Uterine smooth muscle cell (primary cell): ENCODE results near the gene RASSF7. TPM values are rescaled to one million over a fixed set of nuclear protein-coding genes. Genes with fewer than 3 reads are reported as not detected.

Experiments
- total RNA-seq: library from RNA; depleted of rRNA; stranded (reverse); fragments of >200 nt; gene quantifications from 2 replicates; pipeline ENCODE4 v1.2.3, GENCODE V29; 2014

The RASSF7 gene, protein sequence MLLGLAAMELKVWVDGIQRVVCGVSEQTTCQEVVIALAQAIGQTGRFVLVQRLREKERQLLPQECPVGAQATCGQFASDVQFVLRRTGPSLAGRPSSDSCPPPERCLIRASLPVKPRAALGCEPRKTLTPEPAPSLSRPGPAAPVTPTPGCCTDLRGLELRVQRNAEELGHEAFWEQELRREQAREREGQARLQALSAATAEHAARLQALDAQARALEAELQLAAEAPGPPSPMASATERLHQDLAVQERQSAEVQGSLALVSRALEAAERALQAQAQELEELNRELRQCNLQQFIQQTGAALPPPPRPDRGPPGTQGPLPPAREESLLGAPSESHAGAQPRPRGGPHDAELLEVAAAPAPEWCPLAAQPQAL
- 4.3 and 6.7 TPM in 2 replicates for total RNA-seq

DNA sequence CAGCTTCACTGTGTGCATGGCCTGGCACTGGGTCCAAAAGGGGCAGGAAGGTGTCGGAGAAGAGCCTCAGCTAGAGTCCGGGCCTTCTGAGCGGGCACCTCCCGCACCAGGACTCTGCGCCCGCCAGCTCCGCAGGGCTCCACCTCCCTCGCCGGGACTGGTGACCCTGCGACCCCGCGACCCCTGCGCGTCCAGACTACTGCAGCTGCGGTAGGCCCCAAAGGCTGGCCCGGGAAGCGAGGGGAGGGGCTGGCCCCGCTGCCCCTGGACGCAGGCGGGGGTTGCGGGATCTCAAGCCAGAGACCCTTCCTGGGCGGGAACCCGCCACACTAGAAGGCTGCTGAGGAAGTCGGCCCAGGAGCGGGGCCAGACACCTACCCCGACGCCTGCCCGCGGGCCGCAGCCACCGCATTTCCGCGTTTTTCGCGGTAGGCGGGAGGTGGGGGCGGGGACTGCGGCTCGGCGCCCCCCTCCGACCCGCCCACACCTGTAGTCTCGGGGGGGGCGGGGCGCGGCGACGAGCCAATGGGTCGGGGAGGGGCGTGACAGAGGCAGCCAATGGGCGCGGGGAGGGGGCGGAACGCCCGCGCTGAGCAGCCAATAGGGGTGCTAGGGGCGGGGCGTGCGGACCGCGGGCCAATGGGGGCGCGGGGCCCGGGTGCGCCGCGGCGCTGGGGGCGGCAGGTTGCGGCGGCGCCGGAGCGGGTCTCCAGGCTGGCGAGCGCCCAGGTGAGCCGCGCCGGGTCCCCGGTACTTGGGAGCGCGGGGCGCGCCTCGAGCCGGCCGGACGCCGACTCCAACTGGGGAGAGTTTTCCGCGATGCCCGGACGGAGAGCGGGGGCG, at the start of gene RASSF7, which contains the start of gene LMNTD2:
Gene RASSF7, plus strand, starts transcription at position 666 of the 843 bp plus-strand sequence. CDS start 799 bp downstream, outside the sequence.
Gene LMNTD2, minus strand, starts transcription at position 434 of the 843 bp plus-strand sequence. Its CDS starts 22 bp downstream, at position 412.

DNA sequence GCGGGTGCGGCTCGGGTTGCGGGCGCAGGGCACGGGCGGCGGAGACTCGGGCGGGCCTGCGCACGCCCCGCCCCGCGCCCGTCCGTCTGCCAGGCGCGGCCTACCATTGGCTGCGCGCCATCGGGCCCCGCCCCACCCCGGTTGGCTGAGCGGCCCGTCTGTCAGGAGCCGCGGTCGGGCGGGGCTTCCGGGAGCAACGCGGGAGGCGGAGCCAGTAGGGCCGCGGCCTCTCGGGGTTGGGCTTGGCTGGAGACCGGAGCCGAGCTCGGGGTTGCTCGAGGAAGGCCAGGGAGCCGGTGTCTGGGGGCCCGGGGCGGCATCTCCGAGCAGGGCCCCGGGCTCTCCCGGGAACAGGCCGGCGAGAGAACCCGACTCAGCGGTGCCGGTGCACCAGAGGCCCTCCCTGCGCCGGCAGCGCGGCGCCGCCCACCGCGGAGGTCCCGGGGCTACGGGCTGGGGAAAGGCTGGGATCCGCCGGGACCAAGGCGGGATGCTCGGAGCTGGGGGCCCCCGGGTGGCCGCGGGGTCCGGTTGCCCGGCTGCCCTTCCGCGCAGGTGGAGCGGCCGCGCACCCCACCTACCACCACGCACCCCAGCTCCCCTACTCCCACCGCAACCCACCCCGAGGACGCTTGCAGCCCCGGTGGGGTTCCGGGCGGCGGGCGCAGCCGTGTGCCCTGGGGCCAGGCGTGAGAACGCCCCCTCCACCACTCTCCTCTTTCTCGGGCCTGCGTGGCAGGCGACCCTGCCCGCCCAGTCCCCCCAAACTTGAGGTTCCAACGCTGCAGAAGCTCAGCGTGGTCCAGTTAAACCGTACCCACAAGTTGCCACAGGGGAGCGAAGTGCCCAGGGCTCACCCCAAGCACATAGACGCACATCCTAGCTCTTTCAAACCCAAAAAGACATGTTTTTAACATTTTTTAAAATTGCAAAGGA, 25.0 kb upstream of the RASSF7 start, which contains the start of gene HRAS:
Gene HRAS, minus strand, starts transcription at position 58 of the 936 bp plus-strand sequence.

DNA sequence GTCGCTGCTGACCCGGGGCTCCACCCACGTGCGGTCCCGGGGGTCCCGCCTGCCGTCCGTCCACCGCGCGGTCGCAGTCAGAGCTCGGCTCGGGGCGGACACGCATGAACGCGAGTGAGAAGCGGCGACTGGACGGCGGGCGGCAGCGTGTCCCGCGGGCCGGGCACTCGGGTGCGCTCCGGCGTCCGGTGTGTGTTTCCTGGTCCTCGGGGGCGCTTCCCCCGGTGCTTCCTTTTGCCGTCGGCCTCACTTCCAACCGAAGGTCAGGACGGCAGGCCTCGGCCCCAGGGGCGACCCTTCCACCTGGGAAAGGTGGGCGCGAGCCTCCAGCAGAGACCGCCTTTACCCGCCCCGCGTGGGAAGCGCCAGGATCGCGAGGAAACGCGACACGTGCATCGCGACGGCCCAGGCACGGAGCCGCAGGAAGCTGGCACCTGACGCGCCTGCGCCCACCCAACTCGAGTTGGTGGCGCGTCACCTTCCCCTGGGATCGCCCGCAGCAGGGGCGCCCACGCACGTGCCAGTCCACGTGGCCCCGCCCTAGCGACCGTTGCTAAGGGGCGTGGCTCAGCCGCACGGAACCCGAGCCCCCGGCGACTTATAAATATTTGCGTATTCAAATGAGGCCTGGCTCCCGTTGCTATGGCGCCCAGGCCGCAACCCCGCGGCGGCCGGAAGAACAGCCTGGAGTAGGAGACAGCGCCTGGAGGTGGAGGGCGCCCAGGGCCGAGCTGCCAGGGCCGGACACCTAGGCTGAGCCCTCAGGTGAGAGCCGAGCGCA, 23.7 kb upstream of the RASSF7 start, which contains the start of gene LRRC56:
Gene LRRC56, plus strand, starts transcription at position 687 of the 781 bp plus-strand sequence. CDS start 3,158 bp downstream, outside the sequence.

DNA sequence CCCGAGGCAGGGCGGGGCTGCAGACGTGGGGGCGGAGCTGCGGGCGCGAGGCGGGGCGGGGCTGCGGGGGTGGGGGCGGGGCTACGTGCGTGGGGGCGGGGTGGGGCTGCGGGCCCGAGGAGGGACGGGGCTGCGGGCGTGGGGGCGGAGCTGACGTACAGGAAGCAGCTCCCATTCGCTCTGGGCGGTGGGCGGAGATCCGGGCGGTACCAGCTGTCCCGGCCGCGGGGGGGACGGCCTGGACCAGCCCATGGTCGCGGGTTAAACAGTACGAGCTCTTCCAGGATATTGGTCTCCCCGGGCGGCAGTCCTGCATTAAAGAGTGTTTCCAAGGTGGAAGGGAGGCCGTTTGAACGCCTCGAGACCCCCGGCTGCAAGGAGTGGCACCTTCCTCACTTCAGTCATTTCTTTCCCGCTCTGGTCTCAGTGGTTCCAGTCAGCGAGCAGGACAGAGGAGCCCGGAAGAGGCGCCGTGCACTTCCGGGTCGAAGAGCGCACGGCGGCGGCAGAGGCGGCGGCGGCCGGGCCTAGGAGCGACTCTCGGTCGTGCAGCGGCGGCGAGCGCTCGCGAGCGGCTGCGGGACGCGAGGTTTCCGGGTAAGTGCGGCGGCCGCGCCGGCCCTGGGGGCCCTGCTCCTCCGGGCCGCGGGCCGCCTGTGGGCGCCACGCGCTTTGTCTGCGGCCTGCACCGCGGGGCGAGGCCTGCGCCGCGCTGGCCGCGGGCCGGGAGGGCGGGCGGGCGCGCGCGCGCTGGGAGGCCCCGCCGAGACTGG, 15.4 kb downstream of the RASSF7 start, which contains the start of gene PHRF1:
Gene PHRF1, plus strand, starts transcription at position 475 of the 773 bp plus-strand sequence. CDS start 5,043 bp downstream, outside the sequence.

Other genes starting within 250 kb of the RASSF7 start
- gene IFITM1, start 246.9 kb upstream of the RASSF7 start, total RNA-seq: 12.1 and 23.9 TPM in 2 replicates
- 17.3 and 29.5 TPM in 2 replicates for gene IFITM3, start 240.1 kb upstream of the RASSF7 start, total RNA-seq
- 1.00 and 1.8 TPM in 2 replicates for gene B4GALNT4, start 191.5 kb upstream of the RASSF7 start, total RNA-seq
- 0.66 and 0.87 TPM in 2 replicates for gene PKP3, start 166.8 kb upstream of the RASSF7 start, total RNA-seq
- gene SIGIRR, start 146.0 kb upstream of the RASSF7 start, total RNA-seq: 6.0 and 8.2 TPM in 2 replicates
- not detected in 2 replicates for gene ANO9, start 119.0 kb upstream of the RASSF7 start, total RNA-seq
- gene PTDSS2, start 110.7 kb upstream of the RASSF7 start, total RNA-seq: 46.3 and 58.1 TPM in 2 replicates
- gene RNH1, start 53.7 kb upstream of the RASSF7 start, total RNA-seq: 402 and 468 TPM in 2 replicates
- 51.5 and 91.3 TPM in 2 replicates for gene HRAS, start 25.4 kb upstream of the RASSF7 start, total RNA-seq
- 0.62 and 0.77 TPM in 2 replicates for gene LRRC56, start 23.4 kb upstream of the RASSF7 start, total RNA-seq
- 0.11 and 0.62 TPM in 2 replicates for gene LMNTD2, start 232 bp upstream of the RASSF7 start, total RNA-seq
- 33.1 and 38.7 TPM in 2 replicates for gene PHRF1, start 15.5 kb downstream of the RASSF7 start, total RNA-seq
- 4.5 and 7.4 TPM in 2 replicates for gene IRF7, start 55.0 kb downstream of the RASSF7 start, total RNA-seq
- gene CDHR5, start 64.0 kb downstream of the RASSF7 start, total RNA-seq: not detected in 2 replicates
- gene SCT, start 66.2 kb downstream of the RASSF7 start, total RNA-seq: not detected in 2 replicates
- 0.11 TPM in 1 of 2 replicates, not detected in the other for gene DRD4, start 76.3 kb downstream of the RASSF7 start, total RNA-seq
- 19.9 and 31.0 TPM in 2 replicates for gene DEAF1, start 134.3 kb downstream of the RASSF7 start, total RNA-seq
- gene TMEM80, start 134.8 kb downstream of the RASSF7 start, total RNA-seq: 9.9 and 10.5 TPM in 2 replicates
- gene EPS8L2, start 145.3 kb downstream of the RASSF7 start, total RNA-seq: 28.1 and 39.4 TPM in 2 replicates
- gene TALDO1, start 186.5 kb downstream of the RASSF7 start, total RNA-seq: 117 and 152 TPM in 2 replicates
- 28.3 and 31.2 TPM in 2 replicates for gene GATD1, start 216.5 kb downstream of the RASSF7 start, total RNA-seq
- gene CEND1, start 229.1 kb downstream of the RASSF7 start, total RNA-seq: 1.00 TPM in 2 replicates
- gene SLC25A22, start 237.3 kb downstream of the RASSF7 start, total RNA-seq: 14.0 and 23.4 TPM in 2 replicates
- 11.0 and 11.4 TPM in 2 replicates for gene PIDD1, start 244.3 kb downstream of the RASSF7 start, total RNA-seq
- 143 and 152 TPM in 2 replicates for gene RPLP2, start 249.0 kb downstream of the RASSF7 start, total RNA-seq